GM21529 (cell line): ENCODE data around the gene SORBS1.

ENCODE experiments used
- ATAC-seq: cut with Tn5 transposase; IDR thresholded peaks from one replicate; pipeline ENCODE4 v1.9.1; 2021; ENCODE audit not compliant: unreplicated experiment

Gene SORBS1

GRCh38 chr10:95442341-95442740 lies 118.8 kb downstream of the SORBS1 start:
- ATAC-seq = no peak

GRCh38 chr10:95441547-95441923 lies 119.6 kb downstream of the SORBS1 start:
- ATAC-seq = peak; percentile 20

GRCh38 chr10:95440756-95441546 lies 120.2 kb downstream of the SORBS1 start:
- ATAC-seq = peak; percentile 79

GRCh38 chr10:95440038-95440725 lies 121.0 kb downstream of the SORBS1 start:
- ATAC-seq = no peak

- no peak for ATAC-seq
Measured at GRCh38 chr10:95438781-95439180, 122.4 kb downstream of the SORBS1 start.

GRCh38 chr10:95437669-95438068 lies 123.5 kb downstream of the SORBS1 start:
- ATAC-seq = no peak

GRCh38 chr10:95435548-95436279 lies 125.5 kb downstream of the SORBS1 start:
- ATAC-seq = no peak

- no peak for ATAC-seq
Measured at GRCh38 chr10:95434583-95434982, 126.6 kb downstream of the SORBS1 start.

GRCh38 chr10:95431900-95432342 lies 129.2 kb downstream of the SORBS1 start:
- peak; percentile 78 for ATAC-seq

- ATAC-seq = peak; percentile 65
Measured at GRCh38 chr10:95430231-95430951, 130.8 kb downstream of the SORBS1 start.

GRCh38 chr10:95429639-95430038 lies 131.5 kb downstream of the SORBS1 start:
- no peak for ATAC-seq

- no peak for ATAC-seq
Measured at GRCh38 chr10:95428701-95429100, 132.5 kb downstream of the SORBS1 start.

GRCh38 chr10:95426482-95426881 lies 134.7 kb downstream of the SORBS1 start:
- ATAC-seq = no peak

- ATAC-seq = no peak
Measured at GRCh38 chr10:95425592-95426465, 135.3 kb downstream of the SORBS1 start.

GRCh38 chr10:95423164-95424005 lies 137.8 kb downstream of the SORBS1 start:
- no peak for ATAC-seq

GRCh38 chr10:95422233-95422632 lies 138.9 kb downstream of the SORBS1 start:
- ATAC-seq = no peak

- ATAC-seq = no peak
Measured at GRCh38 chr10:95421782-95422181, 139.4 kb downstream of the SORBS1 start.

- ATAC-seq = no peak
Measured at GRCh38 chr10:95419399-95419798, 141.8 kb downstream of the SORBS1 start.

- no peak for ATAC-seq
Measured at GRCh38 chr10:95416973-95417372, 144.2 kb downstream of the SORBS1 start.
